Mesendoderm (in vitro differentiated cells): Measurements from ENCODE around the gene CDC25C. TPM values are rescaled to one million over a fixed set of nuclear protein-coding genes. Genes with fewer than 3 reads are reported as not detected.

Experiments used
- DNase-seq: peaks from one replicate; pipeline ENCODE4 v3.0.0; 2013
- H2AK5ac ChIP-seq: 2 replicates; pipeline ENCODE4 v1.6.1; 2013; ENCODE audit warnings: low read length, inconsistent platforms
- H2BK120ac ChIP-seq: 2 replicates; pipeline ENCODE4 v1.6.1; 2013; ENCODE audit warnings: low read depth, mild to moderate bottlenecking, low read length, moderate library complexity, mixed read lengths
- H2BK15ac ChIP-seq: replicated peaks from 2 replicates; pipeline ENCODE4 v1.6.1; 2013; ENCODE audit warnings: low read depth, mild to moderate bottlenecking, moderate library complexity
- H2BK5ac ChIP-seq: 2 replicates; pipeline ENCODE4 v1.6.1; 2013; ENCODE audit warnings: low read length, inconsistent platforms
- H3K18ac ChIP-seq: 2 replicates; pipeline ENCODE4 v1.6.1; 2013; ENCODE audit warnings: mild to moderate bottlenecking, low read length, mixed read lengths
- H3K23ac ChIP-seq: one replicate; pipeline ENCODE4 v1.6.1; 2013; ENCODE audit warnings: low read length
- H3K27ac ChIP-seq: 2 replicates; pipeline ENCODE4 v1.5.1; 2013; ENCODE audit warnings: low read depth, mild to moderate bottlenecking, inconsistent platforms, low read length, moderate library complexity
- H3K27me3 ChIP-seq: 2 replicates; pipeline ENCODE4 v1.6.1; 2013; ENCODE audit warnings: low read length, control low read depth, mild to moderate bottlenecking, inconsistent platforms; ENCODE audit not compliant: insufficient read depth, poor library complexity
- H3K36me3 ChIP-seq: 2 replicates; pipeline ENCODE4 v1.6.1; 2013; ENCODE audit warnings: low read length, inconsistent platforms; ENCODE audit not compliant: control insufficient read depth, insufficient read depth
- H3K4ac ChIP-seq: one replicate; pipeline ENCODE4 v1.6.1; 2013; ENCODE audit warnings: low read depth, mild to moderate bottlenecking, low read length, moderate library complexity
- H3K4me1 ChIP-seq: 2 replicates; pipeline ENCODE4 v1.6.1; 2013; ENCODE audit warnings: low read depth, low read length, inconsistent platforms; ENCODE audit not compliant: control insufficient read depth
- H3K4me2 ChIP-seq: 2 replicates; pipeline ENCODE4 v1.6.1; 2013; ENCODE audit warnings: low read length
- H3K4me3 ChIP-seq: 2 replicates; pipeline ENCODE4 v1.5.1; 2013; ENCODE audit warnings: mild to moderate bottlenecking, low read length
- H3K56ac ChIP-seq: one replicate; pipeline ENCODE4 v1.6.1; 2013; ENCODE audit warnings: low read length
- H3K79me1 ChIP-seq: 2 replicates; pipeline ENCODE4 v1.6.1; 2013; ENCODE audit warnings: low read length, inconsistent platforms
- H3K79me2 ChIP-seq: 2 replicates; pipeline ENCODE4 v1.6.1; 2013; ENCODE audit warnings: mild to moderate bottlenecking, low read length; ENCODE audit not compliant: control insufficient read depth, insufficient read depth
- H3K9ac ChIP-seq: 2 replicates; pipeline ENCODE4 v1.6.1; 2013; ENCODE audit warnings: low read length, inconsistent platforms
- H4K5ac ChIP-seq: one replicate; pipeline ENCODE4 v1.6.1; 2013; ENCODE audit warnings: low read length
- H4K8ac ChIP-seq: one replicate; pipeline ENCODE4 v1.6.1; 2013; ENCODE audit warnings: low read depth, mild to moderate bottlenecking, control low read depth, low read length, moderate library complexity
- WGBS: extraction: QIAGEN DNeasy Blood & Tissue Kit; methylation state at CpG from one replicate; pipeline ENCODE4 v1.1.7; 2013; ENCODE audit warnings: low lambda C conversion rate, missing lambda C conversion rate; ENCODE audit not compliant: insufficient coverage; ENCODE audit errors: extremely low coverage; 5-methylcytosine and 5-hydroxymethylcytosine counted together
- polyA plus RNA-seq, 2 experiments: library from polyadenylated mRNA; stranded (reverse); fragments of 200-250 nt; gene quantifications; one replicate each; pipeline ENCODE4 v1.2.3, GENCODE V29; 2013

CDC25C gene
- polyA plus RNA-seq (2013, experiment 1 of 2), result 25.5 TPM
- 25.5 TPM for polyA plus RNA-seq (2013, experiment 2 of 2)

- Histone ChIP-seq H3K9ac (peak within 1 kb of the TSS; percentile 74), H3K18ac (peak within 1 kb of the TSS; percentile 6), H3K27me3 (no peaks in the 10 kb centered on the region), H3K27ac (peak within 1 kb of the TSS; percentile 5), H2BK120ac (no peak within 1 kb of the TSS), H3K23ac (no peak within 1 kb of the TSS), H3K56ac (peak within 1 kb of the TSS; percentile 91), H3K4me3 (peak within 1 kb of the TSS; percentile 55), H3K79me1 (no peaks in the 10 kb centered on the region), H3K4me2 (peak within 1 kb of the TSS; percentile 75), H3K4me1 (peaks cover 2% of the 10 kb centered on the region), H3K36me3 (no peaks in the 10 kb centered on the region), H2AK5ac (no peak within 1 kb of the TSS), H2BK5ac (no peak within 1 kb of the TSS), H3K79me2 (no peaks in the 10 kb centered on the region), H3K4ac (no peak within 1 kb of the TSS), H2BK15ac (no peak within 1 kb of the TSS), H4K5ac (no peak within 1 kb of the TSS), H4K8ac (no peak within 1 kb of the TSS)
- WGBS, result no CpG with 5 or more reads among the region's 55 CpGs
- DNase-seq, result peak; percentile 100
Measured at GRCh38 chr5:138331449-138332368, at the start of gene CDC25C. Gene CDC25C (minus strand): TSS chr5:138331804. CDS start chr5:138331180, 624 bp downstream.

- no peak overlapping the region for H2BK15ac ChIP-seq
- no peaks in the 10 kb centered on the region for H3K36me3 ChIP-seq
- no peak overlapping the region for H3K4me3 ChIP-seq
- H2BK120ac ChIP-seq, result no peak overlapping the region
- H2BK5ac ChIP-seq, result no peak overlapping the region
- H3K18ac ChIP-seq, result no peak overlapping the region
- H3K9ac ChIP-seq, result no peak overlapping the region
- H3K79me1 ChIP-seq, result peaks cover 12% of the 10 kb centered on the region
- H4K8ac ChIP-seq, result no peak overlapping the region
- no CpG with 5 or more reads among the region's 5 CpGs for WGBS
- H4K5ac ChIP-seq, result no peak overlapping the region
- H2AK5ac ChIP-seq, result no peak overlapping the region
- no peak for DNase-seq
- H3K4ac ChIP-seq, result no peak overlapping the region
- H3K23ac ChIP-seq, result no peak overlapping the region
- no peak overlapping the region for H3K27ac ChIP-seq
- H3K79me2 ChIP-seq, result peaks cover 19% of the 10 kb centered on the region
- H3K4me2 ChIP-seq, result no peak overlapping the region
- H3K4me1 ChIP-seq, result no peaks in the 10 kb centered on the region
- no peak overlapping the region for H3K56ac ChIP-seq
- no peaks in the 10 kb centered on the region for H3K27me3 ChIP-seq
Measured at GRCh38 chr5:138372653-138373052, 41.0 kb upstream of the CDC25C start.

GRCh38 chr5:138372225-138372624, 40.6 kb upstream of the CDC25C start:
- Histone ChIP-seq H3K23ac (no peak overlapping the region), H3K4me2 (no peak overlapping the region), H3K4ac (no peak overlapping the region), H2BK5ac (no peak overlapping the region), H3K4me3 (no peak overlapping the region), H2BK15ac (no peak overlapping the region), H4K8ac (no peak overlapping the region), H2BK120ac (no peak overlapping the region), H3K79me1 (peaks cover 12% of the 10 kb centered on the region), H3K18ac (no peak overlapping the region), H3K27me3 (no peaks in the 10 kb centered on the region), H3K4me1 (no peaks in the 10 kb centered on the region), H3K56ac (no peak overlapping the region), H3K9ac (no peak overlapping the region), H3K79me2 (peaks cover 19% of the 10 kb centered on the region), H2AK5ac (no peak overlapping the region), H3K36me3 (no peaks in the 10 kb centered on the region), H3K27ac (no peak overlapping the region), H4K5ac (no peak overlapping the region)
- DNase-seq, result no peak
- WGBS, result no CpG with 5 or more reads among the region's 1 CpG

GRCh38 chr5:138371454-138371853, 39.9 kb upstream of the CDC25C start:
- peak; percentile 20 for DNase-seq
- WGBS, result no CpG with 5 or more reads among the region's 2 CpGs

GRCh38 chr5:138370537-138370936, 38.9 kb upstream of the CDC25C start:
- H4K5ac ChIP-seq, result no peak overlapping the region
- no peak overlapping the region for H2BK15ac ChIP-seq
- WGBS, result no CpG with 5 or more reads among the region's 3 CpGs
- no peak overlapping the region for H2BK5ac ChIP-seq
- no peak overlapping the region for H3K4me3 ChIP-seq
- H3K23ac ChIP-seq, result no peak overlapping the region
- H3K79me1 ChIP-seq, result peaks cover 15% of the 10 kb centered on the region
- no peak overlapping the region for H2BK120ac ChIP-seq
- no peak overlapping the region for H4K8ac ChIP-seq
- no peak overlapping the region for H3K9ac ChIP-seq
- H3K36me3 ChIP-seq, result no peaks in the 10 kb centered on the region
- no peak overlapping the region for H3K4ac ChIP-seq
- H3K56ac ChIP-seq, result no peak overlapping the region
- no peaks in the 10 kb centered on the region for H3K4me1 ChIP-seq
- H3K4me2 ChIP-seq, result no peak overlapping the region
- H3K27ac ChIP-seq, result no peak overlapping the region
- no peak overlapping the region for H2AK5ac ChIP-seq
- no peak overlapping the region for H3K18ac ChIP-seq
- DNase-seq, result no peak
- no peaks in the 10 kb centered on the region for H3K27me3 ChIP-seq
- peaks cover 29% of the 10 kb centered on the region for H3K79me2 ChIP-seq

More at GRCh38 chr5:138371454-138371853, 39.9 kb upstream of the CDC25C start:
- Histone ChIP-seq H3K4me2 (no peak overlapping the region), H4K8ac (no peak overlapping the region), H2BK15ac (no peak overlapping the region), H3K9ac (no peak overlapping the region), H2AK5ac (no peak overlapping the region), H3K4me3 (no peak overlapping the region), H3K56ac (no peak overlapping the region), H3K79me1 (peaks cover 15% of the 10 kb centered on the region), H2BK5ac (no peak overlapping the region), H3K18ac (no peak overlapping the region), H3K23ac (no peak overlapping the region), H4K5ac (no peak overlapping the region), H2BK120ac (no peak overlapping the region), H3K79me2 (peaks cover 26% of the 10 kb centered on the region), H3K4me1 (no peaks in the 10 kb centered on the region), H3K36me3 (no peaks in the 10 kb centered on the region), H3K27ac (no peak overlapping the region), H3K27me3 (no peaks in the 10 kb centered on the region), H3K4ac (no peak overlapping the region)
